ENCODE results near the gene FANCC.
"Not testable (repeated sequence)": the region's sequence is repeated elsewhere in the genome, so short reads cannot be mapped to it uniquely, and the experiment has no call there.

- not testable (repeated sequence) for TF ChIP-seq CTCF (IDR thresholded peaks at IDR 0.05; ENCODE audit: borderline replicate concordance, extremely low read depth, low read length, poor library complexity, severe bottlenecking); EZH2 (IDR thresholded peaks at IDR 0.05; ENCODE audit: borderline replicate concordance, low read depth, low read length, severe bottlenecking)
Measured at GRCh38 chr9:95274160-95274559, 43.3 kb downstream of the FANCC start.

All from DND-41 (cell line).